HFFc6 (cell line): ENCODE measurements around the gene DUSP16. TPM values are rescaled to one million over a fixed set of nuclear protein-coding genes. Genes with fewer than 3 reads are reported as not detected.

Source experiments
- DNase-seq: peaks from one replicate; pipeline ENCODE4 v3.0.0-alpha.2; 2018
- H3K27ac Mint-ChIP-seq: 2 replicates; pipeline ENCODE4 v1.8.0; 2020; ENCODE audit warnings: mild to moderate bottlenecking, mixed read lengths
- H3K27me3 Mint-ChIP-seq: 2 replicates; pipeline ENCODE4 v1.8.0; 2021; ENCODE audit warnings: mild to moderate bottlenecking, moderate library complexity, mixed read lengths; ENCODE audit not compliant: insufficient read depth
- H3K36me3 Mint-ChIP-seq: 2 replicates; pipeline ENCODE4 v1.8.0; 2021; ENCODE audit warnings: low read depth, mixed read lengths
- H3K4me1 Mint-ChIP-seq: 2 replicates; pipeline ENCODE4 v1.8.0; 2020; ENCODE audit warnings: low read depth, mixed read lengths
- H3K4me3 Mint-ChIP-seq: 2 replicates; pipeline ENCODE4 v1.8.0; 2020; ENCODE audit warnings: mild to moderate bottlenecking, moderate library complexity, mixed read lengths
- H3K9me3 Mint-ChIP-seq: 2 replicates; pipeline ENCODE4 v1.8.0; 2020; ENCODE audit warnings: mild to moderate bottlenecking, mixed read lengths
- total RNA-seq, 6 experiments: library from RNA; stranded (reverse); fragmentation: NEBNext Ultra II Directional; extraction: Animal tissue kit (Norgen Biotek cat#: 25700); gene quantifications; 2 replicates in 1 of 6; 3 replicates in 5 of 6; pipeline ENCODE4 v1.2.3, GENCODE V29; 2021
- TF ChIP-seq, protein P1 (sequence below): fragments of 200-600 bp; sonication (generic); IDR thresholded peaks from 2 replicates; pipeline ENCODE4 v1.5.0; 2021; ENCODE audit warnings: antibody characterized with exemption, mild to moderate bottlenecking

Gene DUSP16
- total RNA-seq, 6 experiments from 2014 or later, result 5.9 to 8.9 (median 7.4) TPM

GRCh38 chr12:12441429-12441807, 121.2 kb downstream of the DUSP16 start:
- peaks cover 27% of the 10 kb centered on the region for H3K36me3 Mint-ChIP-seq
- H3K4me3 Mint-ChIP-seq, result no peak overlapping the region
- H3K27me3 Mint-ChIP-seq, result no peaks in the 10 kb centered on the region
- TF ChIP-seq, protein P1, sequence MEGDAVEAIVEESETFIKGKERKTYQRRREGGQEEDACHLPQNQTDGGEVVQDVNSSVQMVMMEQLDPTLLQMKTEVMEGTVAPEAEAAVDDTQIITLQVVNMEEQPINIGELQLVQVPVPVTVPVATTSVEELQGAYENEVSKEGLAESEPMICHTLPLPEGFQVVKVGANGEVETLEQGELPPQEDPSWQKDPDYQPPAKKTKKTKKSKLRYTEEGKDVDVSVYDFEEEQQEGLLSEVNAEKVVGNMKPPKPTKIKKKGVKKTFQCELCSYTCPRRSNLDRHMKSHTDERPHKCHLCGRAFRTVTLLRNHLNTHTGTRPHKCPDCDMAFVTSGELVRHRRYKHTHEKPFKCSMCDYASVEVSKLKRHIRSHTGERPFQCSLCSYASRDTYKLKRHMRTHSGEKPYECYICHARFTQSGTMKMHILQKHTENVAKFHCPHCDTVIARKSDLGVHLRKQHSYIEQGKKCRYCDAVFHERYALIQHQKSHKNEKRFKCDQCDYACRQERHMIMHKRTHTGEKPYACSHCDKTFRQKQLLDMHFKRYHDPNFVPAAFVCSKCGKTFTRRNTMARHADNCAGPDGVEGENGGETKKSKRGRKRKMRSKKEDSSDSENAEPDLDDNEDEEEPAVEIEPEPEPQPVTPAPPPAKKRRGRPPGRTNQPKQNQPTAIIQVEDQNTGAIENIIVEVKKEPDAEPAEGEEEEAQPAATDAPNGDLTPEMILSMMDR, result no peak
- DNase-seq, result no peak
- H3K4me1 Mint-ChIP-seq, result peaks cover 51% of the 10 kb centered on the region
- H3K27ac Mint-ChIP-seq, result peak overlapping the region; percentile 88
- H3K9me3 Mint-ChIP-seq, result no peaks in the 10 kb centered on the region

DNA sequence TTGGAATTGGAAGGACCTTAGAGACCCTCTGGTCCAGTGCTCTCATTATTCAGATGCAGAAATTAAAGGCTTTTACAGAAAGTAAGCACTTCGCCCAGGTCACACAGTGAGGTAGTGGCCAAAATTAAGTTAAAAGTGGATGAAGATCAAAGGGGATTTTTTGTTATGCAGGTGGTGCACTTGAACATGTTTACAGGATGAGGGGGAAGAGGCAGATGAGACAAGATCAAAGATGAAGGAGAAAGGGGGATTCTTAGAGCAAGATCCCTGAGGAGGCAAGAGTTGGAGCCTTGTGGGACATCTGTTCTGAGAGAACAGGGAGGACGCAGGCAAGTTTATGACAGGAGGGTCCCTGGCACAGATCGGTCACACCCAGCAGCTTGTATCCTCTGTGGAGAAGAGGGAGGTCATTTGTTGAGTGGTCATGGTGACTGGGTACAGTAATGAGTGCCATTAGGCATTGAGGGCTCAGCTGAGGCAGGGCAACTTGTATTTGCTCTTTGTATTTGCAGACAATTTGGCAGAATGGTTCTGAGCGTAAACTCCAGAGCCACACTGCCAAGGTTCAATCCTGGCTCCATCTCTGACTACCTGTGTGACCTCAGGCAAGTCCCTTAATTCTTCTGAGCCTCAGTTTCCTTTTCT, 121.8 kb downstream of the DUSP16 start:
- no peak overlapping the region for H3K27ac Mint-ChIP-seq
- no peak for DNase-seq
- H3K36me3 Mint-ChIP-seq, result peaks cover 30% of the 10 kb centered on the region
- H3K27me3 Mint-ChIP-seq, result no peaks in the 10 kb centered on the region
- H3K4me1 Mint-ChIP-seq, result peaks cover 48% of the 10 kb centered on the region
- H3K4me3 Mint-ChIP-seq, result no peak overlapping the region
- TF ChIP-seq, protein P1, result no peak
- H3K9me3 Mint-ChIP-seq, result no peaks in the 10 kb centered on the region

DNA sequence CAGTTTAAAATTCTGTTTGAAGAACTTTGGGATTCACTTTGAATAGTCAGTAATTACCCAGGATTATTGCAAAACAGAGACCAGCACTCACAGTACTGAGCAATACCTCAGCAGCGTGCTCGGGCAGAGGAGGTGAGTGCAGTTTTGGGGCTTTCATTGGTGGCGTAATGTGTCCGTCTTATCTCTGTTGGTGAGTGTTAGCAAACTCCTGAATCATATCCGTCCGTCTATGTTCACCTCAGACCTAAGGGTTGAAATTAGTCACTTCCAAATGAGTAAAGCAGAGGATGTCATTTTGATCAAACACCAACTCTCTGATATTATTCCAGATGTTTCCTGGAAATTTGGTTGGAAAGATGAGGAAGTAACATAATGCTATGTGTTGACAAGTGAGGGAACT, 123.0 kb downstream of the DUSP16 start:
- Mint-ChIP-seq H3K4me3 (no peak overlapping the region), H3K4me1 (peaks cover 46% of the 10 kb centered on the region)

GRCh38 chr12:12436831-12437345, 125.8 kb downstream of the DUSP16 start:
- no peaks in the 10 kb centered on the region for H3K9me3 Mint-ChIP-seq

More for the DNA sequence above, 123.0 kb downstream of the DUSP16 start:
- TF ChIP-seq, protein P1, result no peak
- H3K36me3 Mint-ChIP-seq, result peaks cover 30% of the 10 kb centered on the region
- H3K9me3 Mint-ChIP-seq, result no peaks in the 10 kb centered on the region
- DNase-seq, result peak; percentile 34
- peak overlapping the region; percentile 24 for H3K27ac Mint-ChIP-seq
- H3K27me3 Mint-ChIP-seq, result no peaks in the 10 kb centered on the region

DNA sequence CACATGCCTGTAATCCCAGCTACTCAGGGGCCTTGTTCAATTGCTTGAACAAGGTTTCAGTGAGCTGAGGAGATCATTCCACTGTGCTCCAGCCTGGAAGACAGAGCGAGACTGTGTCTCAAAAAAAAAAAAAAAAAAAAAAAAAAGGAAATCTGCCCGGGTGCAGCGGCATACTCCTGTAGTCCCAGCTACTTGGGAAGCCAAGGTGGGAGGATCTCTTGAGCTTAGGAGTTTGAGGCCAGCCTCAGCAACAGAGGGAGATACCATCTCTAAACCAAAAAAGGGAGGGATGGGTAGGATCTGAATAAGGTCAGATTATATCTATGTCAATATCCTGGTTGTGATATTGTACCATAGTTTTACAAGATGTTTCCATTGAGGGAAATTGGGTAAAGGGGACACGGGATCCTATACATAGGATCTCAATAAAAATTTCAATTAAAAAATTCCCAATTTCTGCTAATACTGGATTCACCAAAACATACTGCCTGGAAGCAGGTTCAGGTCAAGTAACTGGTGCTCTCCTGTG, 129.4 kb downstream of the DUSP16 start:
- Mint-ChIP-seq H3K4me3 (no peak overlapping the region), H3K27me3 (no peaks in the 10 kb centered on the region), H3K36me3 (peaks cover 18% of the 10 kb centered on the region), H3K27ac (no peak overlapping the region), H3K9me3 (no peaks in the 10 kb centered on the region), H3K4me1 (peaks cover 49% of the 10 kb centered on the region)
- no peak for DNase-seq
- TF ChIP-seq, protein P1, result no peak

More at GRCh38 chr12:12436831-12437345, 125.8 kb downstream of the DUSP16 start:
- TF ChIP-seq, protein P1, result no peak
- DNase-seq, result no peak
- Mint-ChIP-seq H3K36me3 (peaks cover 30% of the 10 kb centered on the region), H3K27ac (no peak overlapping the region), H3K27me3 (no peaks in the 10 kb centered on the region), H3K4me1 (peaks cover 49% of the 10 kb centered on the region), H3K4me3 (no peak overlapping the region)
